ENCODE data around the gene RNASE4.
A peak's percentile ranks its signal among the peaks of the same experiment; 100 is the strongest.

Gene RNASE4

DNA sequence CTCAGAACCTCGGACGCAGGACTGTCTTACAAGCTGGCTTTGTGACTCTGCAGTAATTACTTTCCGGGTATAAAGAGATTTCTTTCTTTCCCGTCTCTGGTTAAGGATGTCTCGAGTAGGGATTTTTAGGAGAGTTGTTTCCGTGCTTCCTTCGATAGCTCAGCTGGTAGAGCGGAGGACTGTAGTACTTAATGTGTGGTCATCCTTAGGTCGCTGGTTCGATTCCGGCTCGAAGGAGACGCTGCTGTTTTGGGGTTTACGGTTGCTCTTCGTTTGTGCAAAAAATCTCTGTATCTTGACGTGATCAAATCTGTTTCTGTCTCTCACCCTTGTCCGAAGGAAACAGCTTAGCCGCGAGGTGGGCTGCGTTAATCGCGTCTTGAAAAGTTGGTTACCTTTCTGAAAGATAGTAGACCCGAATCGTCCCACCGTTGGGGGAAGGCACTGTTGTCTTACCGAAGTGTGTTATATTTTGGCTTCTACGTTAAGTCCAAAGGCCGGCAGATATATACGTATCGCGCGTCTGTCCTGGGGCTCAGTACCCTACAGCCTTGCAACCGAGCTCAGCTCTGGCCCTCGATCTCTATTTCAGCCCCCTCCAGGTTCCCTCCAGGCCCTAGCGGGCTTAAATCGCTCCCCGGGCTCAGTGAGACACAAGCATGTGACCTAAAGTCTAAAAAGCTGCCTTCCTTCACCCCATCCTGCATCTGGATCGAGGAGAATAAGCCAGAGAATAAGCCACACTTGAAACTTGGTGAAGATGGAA lies 1.1 kb upstream of the RNASE4 start:
- H3K4me2 ChIP-seq (ENCODE audit: low read length) = peak overlapping the region; percentile 98
- peaks cover 15% of the 10 kb centered on the region for H3K4me1 ChIP-seq
- H3K9ac ChIP-seq = peak overlapping the region; percentile 95
- no peaks in the 10 kb centered on the region for H3K27me3 ChIP-seq (ENCODE audit: control insufficient read depth, insufficient read depth, low read length)
- H3K27ac ChIP-seq = peak overlapping the region; percentile 99
- H3K4me3 ChIP-seq (ENCODE audit: low read depth, low read length) = peak overlapping the region; percentile 95
- no peaks in the 10 kb centered on the region for H3K9me3 ChIP-seq (ENCODE audit: control insufficient read depth, low read length)
- TF ChIP-seq, protein P1, sequence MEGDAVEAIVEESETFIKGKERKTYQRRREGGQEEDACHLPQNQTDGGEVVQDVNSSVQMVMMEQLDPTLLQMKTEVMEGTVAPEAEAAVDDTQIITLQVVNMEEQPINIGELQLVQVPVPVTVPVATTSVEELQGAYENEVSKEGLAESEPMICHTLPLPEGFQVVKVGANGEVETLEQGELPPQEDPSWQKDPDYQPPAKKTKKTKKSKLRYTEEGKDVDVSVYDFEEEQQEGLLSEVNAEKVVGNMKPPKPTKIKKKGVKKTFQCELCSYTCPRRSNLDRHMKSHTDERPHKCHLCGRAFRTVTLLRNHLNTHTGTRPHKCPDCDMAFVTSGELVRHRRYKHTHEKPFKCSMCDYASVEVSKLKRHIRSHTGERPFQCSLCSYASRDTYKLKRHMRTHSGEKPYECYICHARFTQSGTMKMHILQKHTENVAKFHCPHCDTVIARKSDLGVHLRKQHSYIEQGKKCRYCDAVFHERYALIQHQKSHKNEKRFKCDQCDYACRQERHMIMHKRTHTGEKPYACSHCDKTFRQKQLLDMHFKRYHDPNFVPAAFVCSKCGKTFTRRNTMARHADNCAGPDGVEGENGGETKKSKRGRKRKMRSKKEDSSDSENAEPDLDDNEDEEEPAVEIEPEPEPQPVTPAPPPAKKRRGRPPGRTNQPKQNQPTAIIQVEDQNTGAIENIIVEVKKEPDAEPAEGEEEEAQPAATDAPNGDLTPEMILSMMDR (IDR thresholded peaks at IDR 0.05) = no peak
- no peaks in the 10 kb centered on the region for H3K79me2 ChIP-seq
- no peaks in the 10 kb centered on the region for H3K36me3 ChIP-seq (ENCODE audit: control insufficient read depth, insufficient read depth, low read length)
- peak overlapping the region; percentile 100 for H2AFZ ChIP-seq

DNA sequence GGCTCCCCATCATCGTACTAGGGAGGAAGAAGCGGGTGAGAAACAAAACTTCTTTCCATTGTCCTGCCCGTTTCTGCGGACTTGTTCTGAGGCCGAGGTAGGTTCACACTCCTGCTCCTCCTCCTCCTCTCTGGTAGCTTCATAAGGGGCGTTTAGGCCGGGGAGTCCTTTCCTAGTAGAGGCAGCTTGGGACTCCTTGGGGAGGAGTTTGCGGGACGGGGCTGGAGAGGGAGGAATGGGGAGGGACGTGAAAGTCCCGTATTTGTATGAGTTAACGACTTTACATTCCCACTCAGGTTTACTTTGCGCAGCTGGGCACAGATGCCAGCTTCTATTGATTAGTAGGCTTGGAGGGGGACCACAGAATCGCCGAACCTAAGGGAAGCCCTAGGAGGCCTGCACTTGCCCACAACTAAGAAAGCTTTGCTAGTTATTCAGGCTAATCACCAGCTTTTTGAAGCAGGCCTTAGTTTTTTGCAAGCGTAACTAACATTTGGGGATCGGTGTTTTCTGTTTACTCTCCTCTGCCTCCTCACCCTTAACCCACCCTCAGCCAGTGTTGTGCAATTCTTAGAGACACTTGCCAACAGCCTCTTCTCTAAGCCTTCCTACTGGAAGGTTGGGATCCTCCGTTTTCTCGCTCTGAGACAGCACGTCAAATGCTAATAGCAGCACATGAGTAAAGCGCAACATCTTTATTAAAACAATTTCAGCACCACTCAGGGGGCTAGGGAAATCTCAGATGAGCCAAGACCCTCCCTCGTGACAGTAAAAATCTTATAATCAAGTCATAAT lies 499 bp downstream of the RNASE4 start:
- no peak overlapping the region for H3K9ac ChIP-seq
- peak overlapping the region; percentile 95 for H3K4me3 ChIP-seq (ENCODE audit: low read depth, low read length)
- TF ChIP-seq, protein P1 (IDR thresholded peaks at IDR 0.05) = no peak
- no peaks in the 10 kb centered on the region for H3K27me3 ChIP-seq (ENCODE audit: control insufficient read depth, insufficient read depth, low read length)
- peak overlapping the region; percentile 99 for H3K27ac ChIP-seq
- H3K4me2 ChIP-seq (ENCODE audit: low read length) = peak overlapping the region; percentile 98
- no peaks in the 10 kb centered on the region for H3K36me3 ChIP-seq (ENCODE audit: control insufficient read depth, insufficient read depth, low read length)
- H3K4me1 ChIP-seq = peaks cover 15% of the 10 kb centered on the region
- peak overlapping the region; percentile 100 for H2AFZ ChIP-seq
- H3K9me3 ChIP-seq (ENCODE audit: control insufficient read depth, low read length) = no peaks in the 10 kb centered on the region
- no peaks in the 10 kb centered on the region for H3K79me2 ChIP-seq

DNA sequence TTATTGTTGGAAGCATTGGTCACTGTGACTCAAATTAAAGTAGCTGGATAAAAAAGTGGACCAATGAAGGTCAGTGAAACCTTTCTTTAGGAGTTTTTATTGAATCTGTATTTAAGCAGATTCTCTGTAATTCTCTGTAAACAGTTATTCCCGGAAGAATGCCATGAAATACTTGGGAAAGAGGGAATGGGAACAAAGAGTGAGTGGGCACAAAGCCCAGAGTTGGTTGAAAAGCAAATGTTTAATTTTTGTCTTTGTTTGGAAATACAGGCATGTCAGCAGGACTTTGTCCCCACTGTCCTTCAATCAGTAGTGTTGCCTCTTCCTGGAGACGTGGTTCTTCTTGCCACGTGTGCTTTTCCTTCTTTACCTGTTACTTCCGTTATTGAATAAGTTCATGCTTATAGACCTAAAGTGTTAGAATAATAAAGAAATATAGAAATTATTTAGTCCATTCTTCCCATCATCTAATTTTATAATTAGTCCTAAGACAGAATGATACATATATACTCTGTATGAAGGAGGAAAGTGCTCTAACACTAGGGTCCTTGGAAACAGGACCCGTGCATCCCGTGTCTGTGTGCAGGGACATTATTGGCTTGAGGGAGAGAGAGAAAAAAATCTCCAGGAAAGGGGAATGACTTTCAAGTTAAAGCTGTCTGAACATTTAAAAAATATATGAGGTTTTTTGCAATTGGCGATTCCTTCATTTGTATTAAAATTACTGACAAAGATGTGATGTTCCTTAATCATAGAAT lies 2.2 kb downstream of the RNASE4 start:
- Histone ChIP-seq H3K79me2 (no peaks in the 10 kb centered on the region), H3K27ac (no peak overlapping the region), H3K4me3 (ENCODE audit: low read depth, low read length) (no peak overlapping the region), H2AFZ (no peak overlapping the region), H3K27me3 (ENCODE audit: control insufficient read depth, insufficient read depth, low read length) (no peaks in the 10 kb centered on the region), H3K36me3 (ENCODE audit: control insufficient read depth, insufficient read depth, low read length) (no peaks in the 10 kb centered on the region), H3K4me1 (peaks cover 5% of the 10 kb centered on the region), H3K9me3 (ENCODE audit: control insufficient read depth, low read length) (no peaks in the 10 kb centered on the region), H3K4me2 (ENCODE audit: low read length) (no peak overlapping the region), H3K9ac (no peak overlapping the region)
- TF ChIP-seq, protein P1 (IDR thresholded peaks at IDR 0.05) = no peak

DNA sequence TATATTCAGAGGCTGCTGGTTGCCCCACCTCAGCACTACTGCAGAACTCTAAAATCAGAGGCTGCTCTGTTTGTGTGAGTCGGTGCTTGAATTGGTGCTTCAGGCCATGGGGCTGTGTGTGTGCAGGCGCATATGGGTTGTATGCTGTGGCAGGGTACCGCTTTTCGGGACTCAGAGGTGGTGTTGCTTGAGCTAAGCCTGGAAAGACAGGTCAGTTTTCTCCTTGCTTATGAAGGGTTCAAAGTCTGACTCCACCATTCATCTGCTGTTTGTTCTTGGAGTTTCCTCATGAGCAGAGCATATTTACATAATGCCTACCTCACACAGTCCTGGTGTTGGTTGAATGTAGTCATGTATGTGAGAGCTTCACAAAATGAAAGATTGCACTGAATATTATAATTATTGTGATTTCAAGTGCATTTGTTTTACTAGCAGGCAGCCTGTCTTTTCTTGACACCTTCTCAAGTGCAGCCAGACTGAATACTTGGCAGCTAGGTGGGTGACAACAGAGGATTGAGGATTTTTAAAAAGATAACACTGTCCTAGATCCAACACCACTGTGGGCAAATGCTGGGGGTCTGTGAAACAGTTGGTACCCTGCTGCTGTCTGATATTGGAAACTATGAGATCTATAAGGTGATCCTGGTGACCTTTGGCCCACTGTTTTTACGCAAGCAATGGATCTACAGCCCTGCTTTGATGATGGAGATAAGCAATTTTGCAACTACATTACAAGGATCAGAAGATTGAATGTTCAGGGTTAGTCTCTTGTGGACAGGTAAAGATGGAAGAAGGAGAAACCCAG lies 3.2 kb downstream of the RNASE4 start:
- no peaks in the 10 kb centered on the region for H3K9me3 ChIP-seq (ENCODE audit: control insufficient read depth, low read length)
- H3K36me3 ChIP-seq (ENCODE audit: control insufficient read depth, insufficient read depth, low read length) = no peaks in the 10 kb centered on the region
- H3K4me3 ChIP-seq (ENCODE audit: low read depth, low read length) = no peak overlapping the region
- no peak overlapping the region for H2AFZ ChIP-seq
- H3K4me1 ChIP-seq = no peaks in the 10 kb centered on the region
- TF ChIP-seq, protein P1 (IDR thresholded peaks at IDR 0.05) = no peak
- H3K4me2 ChIP-seq (ENCODE audit: low read length) = no peak overlapping the region
- no peaks in the 10 kb centered on the region for H3K79me2 ChIP-seq
- no peaks in the 10 kb centered on the region for H3K27me3 ChIP-seq (ENCODE audit: control insufficient read depth, insufficient read depth, low read length)
- no peak overlapping the region for H3K27ac ChIP-seq
- H3K9ac ChIP-seq = no peak overlapping the region

All from parathyroid adenoma (tissue), 2 donors.